Neural progenitor cell (in vitro differentiated cells): ENCODE data around the gene PRDM15. TPM values are rescaled to one million over a fixed set of nuclear protein-coding genes. Genes with fewer than 3 reads are reported as not detected.

Source experiments
- DNase-seq: peaks from one replicate; pipeline ENCODE4 v3.0.0-alpha.2; 2016; ENCODE audit warnings: low spot score
- H2AFZ ChIP-seq: fragments of 200-600 bp; sonication (generic); replicated peaks from 2 replicates; pipeline ENCODE4 v1.6.1; 2016; ENCODE audit warnings: antibody characterized with exemption
- H3F3A ChIP-seq: fragments of 200-600 bp; sonication (generic); 2 replicates; pipeline ENCODE4 v1.6.1; 2016; ENCODE audit warnings: antibody characterized with exemption, low read depth
- H3K27ac ChIP-seq: fragments of 200-600 bp; sonication (generic); 2 replicates; pipeline ENCODE4 v1.5.1; 2016; ENCODE audit warnings: mild to moderate bottlenecking
- H3K27me3 ChIP-seq: fragments of 200-600 bp; sonication (generic); 2 replicates; pipeline ENCODE4 v1.6.1; 2016; ENCODE audit warnings: mild to moderate bottlenecking, moderate library complexity
- H3K36me3 ChIP-seq: fragments of 200-600 bp; sonication (generic); 2 replicates; pipeline ENCODE4 v1.5.1; 2016
- H3K4me1 ChIP-seq: fragments of 200-600 bp; sonication (generic); 2 replicates; pipeline ENCODE4 v1.6.1; 2016; ENCODE audit warnings: mixed run types
- H3K4me2 ChIP-seq: fragments of 200-600 bp; sonication (generic); 2 replicates; pipeline ENCODE4 v1.6.1; 2016
- H3K4me3 ChIP-seq: fragments of 200-600 bp; sonication (generic); 2 replicates; pipeline ENCODE4 v1.5.1; 2016
- H3K79me2 ChIP-seq: fragments of 200-600 bp; sonication (generic); 2 replicates; pipeline ENCODE4 v1.6.1; 2016; ENCODE audit warnings: low read depth
- H3K9ac ChIP-seq: fragments of 200-600 bp; sonication (generic); 2 replicates; pipeline ENCODE4 v1.6.1; 2016
- H3K9me3 ChIP-seq: fragments of 200-600 bp; sonication (generic); 2 replicates; pipeline ENCODE4 v1.5.1; 2016; ENCODE audit warnings: low read depth
- H4K20me1 ChIP-seq: fragments of 200-600 bp; sonication (generic); 2 replicates; pipeline ENCODE4 v1.6.1; 2016; ENCODE audit warnings: low read depth
- H3K27ac Mint-ChIP-seq: 3 replicates; pipeline ENCODE4 v1.8.0; 2021; ENCODE audit warnings: mixed read lengths
- H3K27me3 Mint-ChIP-seq: 2 replicates; pipeline ENCODE4 v1.8.0; 2022; ENCODE audit warnings: low read depth, mild to moderate bottlenecking, inconsistent platforms, moderate library complexity, mixed read lengths; ENCODE audit not compliant: insufficient read depth
- H3K36me3 Mint-ChIP-seq: 3 replicates; pipeline ENCODE4 v1.8.0; 2021; ENCODE audit warnings: mixed read lengths
- H3K4me1 Mint-ChIP-seq: 3 replicates; pipeline ENCODE4 v1.8.0; 2021; ENCODE audit warnings: mixed read lengths
- H3K4me3 Mint-ChIP-seq: 3 replicates; pipeline ENCODE4 v1.8.0; 2021; ENCODE audit warnings: mild to moderate bottlenecking, moderate library complexity, mixed read lengths
- H3K9me3 Mint-ChIP-seq: 3 replicates; pipeline ENCODE4 v1.8.0; 2020; ENCODE audit warnings: mixed read lengths
- CTCF ChIP-seq: fragments of 200-600 bp; sonication (generic); IDR thresholded peaks from 2 replicates; pipeline ENCODE4 v1.5.1; 2017; ENCODE audit warnings: antibody characterized with exemption, mild to moderate bottlenecking
- EZH2 ChIP-seq: fragments of 200-600 bp; sonication (generic); IDR thresholded peaks from 2 replicates; pipeline ENCODE4 v1.6.1; 2017; ENCODE audit warnings: antibody characterized with exemption, mild to moderate bottlenecking, moderate library complexity
- EZH2phosphoT487 ChIP-seq: fragments of 200-600 bp; sonication (generic); IDR thresholded peaks from 2 replicates; pipeline ENCODE4 v1.6.1; 2017; ENCODE audit warnings: antibody characterized with exemption
- total RNA-seq: library from RNA; depleted of rRNA; stranded (reverse); fragments of >200 nt; gene quantifications from 2 replicates; pipeline ENCODE4 v1.2.3, GENCODE V29; 2015; ENCODE audit warnings: low replicate concordance

Gene PRDM15
- total RNA-seq, 1 donor from 2014 or later = 9.0 TPM

DNA sequence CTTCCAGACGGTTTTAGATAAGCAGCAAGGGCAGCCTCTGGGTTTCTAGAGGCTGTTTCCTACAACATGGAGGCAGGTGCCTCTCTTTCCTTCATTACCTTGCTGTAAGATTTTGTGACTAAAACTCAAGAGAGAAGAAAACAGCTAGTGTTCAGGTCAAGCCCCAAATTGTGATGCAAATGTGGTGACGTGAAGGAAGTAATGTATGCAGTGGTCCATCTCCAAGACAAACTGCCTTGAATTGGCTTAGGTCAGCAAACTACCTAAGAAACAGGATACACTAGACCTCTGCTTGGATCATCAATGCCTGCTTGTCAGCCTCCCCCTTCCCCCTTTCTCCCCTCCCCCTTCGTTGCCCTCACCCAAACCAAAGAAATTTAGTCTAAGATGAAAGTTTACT, 83.4 kb downstream of the PRDM15 start:
- no peak overlapping the region for H3K27ac Mint-ChIP-seq
- peaks cover 5% of the 10 kb centered on the region for H3K4me1 Mint-ChIP-seq
- DNase-seq = no peak
- TF ChIP-seq EZH2 = no peak
- no peak for TF ChIP-seq CTCF
- no peak for TF ChIP-seq EZH2phosphoT487
- Histone ChIP-seq H3K9ac (no peak overlapping the region), H3K4me1 (no peaks in the 10 kb centered on the region), H3F3A (no peaks in the 10 kb centered on the region), H3K36me3 (no peaks in the 10 kb centered on the region), H3K4me2 (no peak overlapping the region), H3K27ac (no peak overlapping the region), H4K20me1 (no peaks in the 10 kb centered on the region), H3K79me2 (no peaks in the 10 kb centered on the region), H3K4me3 (no peak overlapping the region), H3K27me3 (no peaks in the 10 kb centered on the region), H2AFZ (no peak overlapping the region), H3K9me3 (no peaks in the 10 kb centered on the region)
- H3K36me3 Mint-ChIP-seq = peaks cover 11% of the 10 kb centered on the region
- peaks cover 19% of the 10 kb centered on the region for H3K9me3 Mint-ChIP-seq
- no peak overlapping the region for H3K4me3 Mint-ChIP-seq
- H3K27me3 Mint-ChIP-seq = peaks cover 5% of the 10 kb centered on the region

DNA sequence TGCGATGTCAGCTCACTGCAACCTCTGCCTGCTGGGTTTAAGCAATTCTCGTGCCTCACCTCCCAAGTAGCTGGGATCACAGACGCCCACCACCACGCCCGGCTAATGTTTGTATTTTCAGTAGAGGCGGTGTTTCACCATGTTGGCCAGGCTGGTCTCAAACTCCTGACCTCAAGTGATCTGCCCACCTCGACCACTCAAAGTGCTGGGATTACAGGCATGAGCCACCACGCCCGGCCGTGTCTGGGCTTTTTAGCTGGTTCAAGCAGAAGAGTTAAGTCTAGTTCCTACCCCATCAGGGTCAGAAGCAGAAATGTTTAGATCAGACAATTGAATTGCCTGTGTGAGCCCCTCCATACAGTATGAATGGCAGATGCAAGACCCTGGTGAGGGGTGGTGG, 84.5 kb downstream of the PRDM15 start:
- Mint-ChIP-seq H3K9me3 (peaks cover 19% of the 10 kb centered on the region), H3K4me3 (no peak overlapping the region), H3K36me3 (peaks cover 11% of the 10 kb centered on the region), H3K27me3 (peaks cover 5% of the 10 kb centered on the region), H3K4me1 (peaks cover 5% of the 10 kb centered on the region), H3K27ac (no peak overlapping the region)
- Histone ChIP-seq H3K9me3 (no peaks in the 10 kb centered on the region), H3K36me3 (no peaks in the 10 kb centered on the region), H3K4me3 (no peak overlapping the region), H3K79me2 (no peaks in the 10 kb centered on the region), H3K4me1 (no peaks in the 10 kb centered on the region), H3K27me3 (no peaks in the 10 kb centered on the region), H3K4me2 (no peak overlapping the region), H3F3A (no peaks in the 10 kb centered on the region), H2AFZ (no peak overlapping the region), H3K9ac (no peak overlapping the region), H3K27ac (no peak overlapping the region), H4K20me1 (no peaks in the 10 kb centered on the region)
- no peak for TF ChIP-seq EZH2
- TF ChIP-seq CTCF = no peak
- TF ChIP-seq EZH2phosphoT487 = no peak
- no peak for DNase-seq

- peaks cover 5% of the 10 kb centered on the region for H3K4me1 Mint-ChIP-seq
- H3K9me3 Mint-ChIP-seq = peaks cover 19% of the 10 kb centered on the region
- H3K9me3 ChIP-seq = no peaks in the 10 kb centered on the region
Observed at GRCh38 chr21:41792711-41793110, 86.4 kb downstream of the PRDM15 start.

More at GRCh38 chr21:41792711-41793110, 86.4 kb downstream of the PRDM15 start:
- H3K27ac ChIP-seq = no peak overlapping the region
- H3K36me3 Mint-ChIP-seq = no peaks in the 10 kb centered on the region
- H3K27me3 Mint-ChIP-seq = peaks cover 5% of the 10 kb centered on the region
- no peak overlapping the region for H2AFZ ChIP-seq
- no peak overlapping the region for H3K27ac Mint-ChIP-seq
- no peaks in the 10 kb centered on the region for H3F3A ChIP-seq
- no peak overlapping the region for H3K9ac ChIP-seq
- no peak overlapping the region for H3K4me2 ChIP-seq
- H3K4me3 Mint-ChIP-seq = no peak overlapping the region
- H3K4me3 ChIP-seq = no peak overlapping the region
- no peak for DNase-seq
- H3K79me2 ChIP-seq = no peaks in the 10 kb centered on the region
- no peaks in the 10 kb centered on the region for H3K27me3 ChIP-seq
- H4K20me1 ChIP-seq = no peaks in the 10 kb centered on the region
- no peaks in the 10 kb centered on the region for H3K36me3 ChIP-seq
- no peaks in the 10 kb centered on the region for H3K4me1 ChIP-seq
- no peak for TF ChIP-seq EZH2phosphoT487
- TF ChIP-seq EZH2 = no peak
- TF ChIP-seq CTCF = no peak
